ENCODE results near the gene NAB2.
"Not testable (repeated sequence)": the region's sequence is repeated elsewhere in the genome, so short reads cannot be mapped to it uniquely, and the experiment has no call there.

The NAB2 gene

GRCh38 chr12:57112492-57113294 is 23.8 kb downstream of the NAB2 start:
- no peak for DNase-seq

GRCh38 chr12:57116580-57117281 is 27.8 kb downstream of the NAB2 start:
- no peak for DNase-seq

GRCh38 chr12:57118711-57119271 is 29.9 kb downstream of the NAB2 start:
- DNase-seq: no peak

GRCh38 chr12:57119294-57120085 is 30.6 kb downstream of the NAB2 start:
- no peak for DNase-seq

GRCh38 chr12:57120718-57121117 is 31.8 kb downstream of the NAB2 start:
- DNase-seq: not testable (repeated sequence)

- no peak for DNase-seq
Observed at GRCh38 chr12:57123813-57124212, 34.9 kb downstream of the NAB2 start.

GRCh38 chr12:57124261-57124877 is 35.5 kb downstream of the NAB2 start:
- DNase-seq: peak; percentile 72

- no peak for DNase-seq
Observed at GRCh38 chr12:57126061-57126460, 37.1 kb downstream of the NAB2 start.

- DNase-seq: no peak
Observed at GRCh38 chr12:57126561-57126960, 37.6 kb downstream of the NAB2 start.

- DNase-seq: peak; percentile 35
Observed at GRCh38 chr12:57127101-57127725, 38.3 kb downstream of the NAB2 start.

GRCh38 chr12:57127726-57128518 is 39.0 kb downstream of the NAB2 start, which contains the start of gene LRP1:
TSS of gene LRP1 (plus strand) at chr12:57128483. CDS start at chr12:57128965, 482 bp downstream.
- peak; percentile 89 for DNase-seq

GRCh38 chr12:57128519-57129247 is 39.8 kb downstream of the NAB2 start:
- no peak for DNase-seq

GRCh38 chr12:57129321-57129842 is 40.5 kb downstream of the NAB2 start:
- no peak for DNase-seq

- no peak for DNase-seq
Observed at GRCh38 chr12:57129889-57130288, 41.0 kb downstream of the NAB2 start.

- DNase-seq: no peak
Observed at GRCh38 chr12:57130941-57131340, 42.0 kb downstream of the NAB2 start.

GRCh38 chr12:57131896-57132744 is 43.2 kb downstream of the NAB2 start:
- DNase-seq: no peak

GRCh38 chr12:57133013-57133569 is 44.2 kb downstream of the NAB2 start:
- DNase-seq: no peak

- no peak for DNase-seq
Observed at GRCh38 chr12:57133916-57134315, 45.0 kb downstream of the NAB2 start.

GRCh38 chr12:57134949-57135348 is 46.0 kb downstream of the NAB2 start:
- DNase-seq: no peak

Measured in NCI-H345 (cell line).